Epithelial cell of esophagus (primary cell): ENCODE measurements around the gene KATNA1.

ENCODE experiments used
- DNase-seq: peaks from one replicate; pipeline ENCODE4 v3.0.0; 2010; ENCODE audit warnings: low read depth
- H3K4me3 ChIP-seq: 2 replicates; pipeline ENCODE4 v1.5.1; 2011; ENCODE audit warnings: mild to moderate bottlenecking, low read length, control low read depth
- TF ChIP-seq, protein P1 (sequence below): IDR thresholded peaks from 2 replicates; pipeline ENCODE4 v1.5.1; 2011; ENCODE audit warnings: low read depth, mild to moderate bottlenecking, low read length, control low read depth, inconsistent platforms; ENCODE audit not compliant: insufficient read depth; ENCODE audit errors: missing control alignments

KATNA1 gene

DNA sequence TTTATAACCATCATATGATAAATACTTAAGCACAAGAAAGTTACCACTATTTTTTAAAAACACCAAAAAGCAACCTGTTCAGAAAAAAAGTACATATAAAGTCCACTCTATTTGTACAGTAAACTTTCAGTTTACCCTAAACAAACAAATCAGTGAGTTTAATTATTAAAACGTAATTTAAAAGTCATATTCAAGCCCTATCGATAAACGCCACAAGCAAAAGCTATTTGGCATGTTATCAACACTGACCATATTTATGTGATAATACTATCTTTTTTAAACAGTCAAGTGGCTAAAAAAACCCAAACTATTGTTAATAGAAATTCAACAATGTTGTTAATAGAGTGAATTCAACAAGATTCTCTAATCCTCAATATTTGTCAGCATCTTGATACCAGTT lies 1.9 kb downstream of the KATNA1 start:
- DNase-seq, result no peak
- TF ChIP-seq, protein P1, sequence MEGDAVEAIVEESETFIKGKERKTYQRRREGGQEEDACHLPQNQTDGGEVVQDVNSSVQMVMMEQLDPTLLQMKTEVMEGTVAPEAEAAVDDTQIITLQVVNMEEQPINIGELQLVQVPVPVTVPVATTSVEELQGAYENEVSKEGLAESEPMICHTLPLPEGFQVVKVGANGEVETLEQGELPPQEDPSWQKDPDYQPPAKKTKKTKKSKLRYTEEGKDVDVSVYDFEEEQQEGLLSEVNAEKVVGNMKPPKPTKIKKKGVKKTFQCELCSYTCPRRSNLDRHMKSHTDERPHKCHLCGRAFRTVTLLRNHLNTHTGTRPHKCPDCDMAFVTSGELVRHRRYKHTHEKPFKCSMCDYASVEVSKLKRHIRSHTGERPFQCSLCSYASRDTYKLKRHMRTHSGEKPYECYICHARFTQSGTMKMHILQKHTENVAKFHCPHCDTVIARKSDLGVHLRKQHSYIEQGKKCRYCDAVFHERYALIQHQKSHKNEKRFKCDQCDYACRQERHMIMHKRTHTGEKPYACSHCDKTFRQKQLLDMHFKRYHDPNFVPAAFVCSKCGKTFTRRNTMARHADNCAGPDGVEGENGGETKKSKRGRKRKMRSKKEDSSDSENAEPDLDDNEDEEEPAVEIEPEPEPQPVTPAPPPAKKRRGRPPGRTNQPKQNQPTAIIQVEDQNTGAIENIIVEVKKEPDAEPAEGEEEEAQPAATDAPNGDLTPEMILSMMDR, result no peak
- peak overlapping the region; percentile 61 for H3K4me3 ChIP-seq

DNA sequence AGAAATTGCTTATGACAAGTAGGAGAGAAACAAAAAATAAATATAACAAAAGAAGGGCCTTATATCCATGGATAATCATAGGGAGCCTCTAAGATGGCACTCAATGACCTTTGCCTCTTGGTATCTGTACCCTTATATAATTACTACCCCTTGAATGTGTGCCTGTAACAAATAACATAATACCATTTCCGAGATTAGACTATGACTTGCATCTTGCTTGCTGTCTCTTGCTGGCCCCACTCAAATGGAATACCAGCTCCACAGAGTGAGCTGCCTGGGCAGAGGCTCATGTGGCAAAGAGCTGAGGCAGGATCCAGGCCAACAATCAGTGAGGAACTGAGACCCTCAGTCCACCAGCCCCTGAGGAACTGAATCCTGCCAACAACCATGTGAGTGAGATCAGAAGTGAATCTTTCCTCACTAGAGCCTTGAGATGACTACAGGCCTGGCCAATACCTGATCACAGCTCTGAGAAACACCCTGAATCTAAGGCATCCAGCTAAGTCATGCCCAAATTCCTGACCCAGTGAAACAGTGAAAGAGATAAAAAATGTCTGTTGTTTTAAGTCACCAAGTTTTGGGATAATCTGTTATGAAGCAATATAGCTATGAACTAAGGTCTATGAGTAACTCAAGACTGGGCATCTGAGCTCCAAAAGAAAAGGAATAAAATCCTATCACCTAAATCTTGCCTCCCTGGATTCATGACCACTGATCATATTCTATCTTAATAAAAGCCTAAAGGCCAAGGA lies 5.5 kb downstream of the KATNA1 start:
- peak; percentile 32 for DNase-seq
- TF ChIP-seq, protein P1, result no peak
- H3K4me3 ChIP-seq, result no peak overlapping the region

DNA sequence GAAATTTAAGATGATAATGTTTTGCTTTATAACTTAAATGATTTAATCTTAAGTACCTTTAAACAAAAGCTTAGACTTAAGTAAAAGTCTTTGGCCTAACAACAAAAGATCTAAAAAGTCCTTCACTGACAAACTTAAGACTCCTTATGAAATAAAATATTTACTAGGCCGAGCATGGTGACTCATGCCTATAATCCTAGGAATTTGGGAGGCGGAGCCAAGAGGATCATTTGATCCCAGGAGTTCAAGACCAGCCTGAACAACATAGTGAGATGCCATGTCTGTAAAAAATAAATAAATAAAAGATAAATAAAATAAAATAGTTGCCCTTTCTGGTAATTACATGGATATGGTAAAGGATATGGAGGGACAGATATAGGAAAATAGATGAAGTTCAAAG lies 12.4 kb downstream of the KATNA1 start:
- TF ChIP-seq, protein P1, result no peak
- peak; percentile 29 for DNase-seq
- H3K4me3 ChIP-seq, result no peak overlapping the region

DNA sequence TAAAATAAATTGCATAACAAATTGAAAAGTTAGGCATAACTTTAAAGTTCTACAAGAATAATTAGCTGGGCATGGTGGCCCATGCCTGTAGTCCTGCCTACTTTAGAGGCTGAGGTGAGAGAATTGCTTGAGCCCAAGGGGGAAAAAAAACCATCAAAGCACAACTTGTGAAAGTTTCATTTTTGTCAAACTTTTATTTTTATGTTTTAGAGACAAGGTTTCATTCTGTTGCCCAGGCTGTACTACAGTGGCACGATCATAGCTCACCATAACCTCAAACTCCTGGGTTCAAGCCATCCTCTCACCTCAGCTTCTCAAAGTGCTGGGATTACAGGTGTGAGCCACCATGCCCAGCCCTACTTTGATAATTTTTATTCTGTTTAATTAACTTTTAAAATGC lies 14.2 kb downstream of the KATNA1 start:
- TF ChIP-seq, protein P1, result no peak
- H3K4me3 ChIP-seq, result no peak overlapping the region
- no peak for DNase-seq

DNA sequence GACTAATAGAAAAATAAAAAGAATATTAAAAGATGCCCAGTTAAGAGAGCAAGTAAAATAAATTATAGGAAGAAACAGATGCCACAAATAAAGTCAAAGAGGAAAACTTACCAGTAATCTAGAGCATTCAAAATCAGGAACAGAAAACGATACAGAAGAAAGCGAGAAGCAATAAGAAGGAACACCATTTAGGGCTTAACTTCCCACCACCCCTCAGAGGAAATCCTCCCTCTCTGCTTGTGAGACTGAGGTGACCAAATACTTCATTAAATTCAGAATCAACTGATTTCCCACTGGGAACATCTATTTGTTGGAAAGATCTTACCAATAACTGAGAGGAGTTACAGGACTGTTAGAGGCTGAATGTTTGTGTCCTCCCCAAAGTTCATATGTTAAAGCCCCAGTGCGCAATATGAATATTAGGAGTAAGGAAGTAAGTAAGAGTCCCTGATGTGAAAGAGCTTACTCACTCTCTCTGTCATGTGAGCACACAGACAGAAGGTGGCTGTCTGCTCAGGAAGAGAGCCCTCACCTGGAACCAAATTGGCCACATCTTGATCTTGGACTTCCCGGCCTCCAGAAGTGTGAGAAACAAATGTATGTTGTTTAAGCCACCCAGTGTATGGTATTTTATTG lies 19.5 kb downstream of the KATNA1 start:
- TF ChIP-seq, protein P1, result no peak
- peak; percentile 49 for DNase-seq
- no peak overlapping the region for H3K4me3 ChIP-seq

DNA sequence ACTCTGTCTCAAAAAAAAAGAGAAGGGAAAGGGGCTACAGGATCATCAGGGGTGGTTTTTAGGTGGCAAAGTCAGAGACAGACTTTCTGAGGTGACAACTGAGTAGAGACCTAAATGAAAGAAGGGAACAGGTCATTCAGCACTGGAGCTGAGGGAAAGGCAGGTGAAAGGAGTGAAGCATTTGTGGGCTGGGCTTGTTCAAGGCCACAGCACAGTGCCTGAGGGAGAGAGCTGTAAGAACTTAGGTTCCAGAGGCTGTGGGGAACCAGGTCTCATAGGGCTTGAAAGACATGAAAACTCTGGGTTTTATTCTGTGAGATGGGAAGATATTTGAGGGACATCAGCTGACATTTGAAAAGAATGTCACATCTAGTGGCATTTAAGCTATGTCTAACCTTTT lies 20.8 kb downstream of the KATNA1 start:
- TF ChIP-seq, protein P1, result no peak

More for the DNA sequence above, 20.8 kb downstream of the KATNA1 start:
- H3K4me3 ChIP-seq, result no peak overlapping the region
- DNase-seq, result no peak
